HEK293 (cell line): ENCODE data around the gene NUAK1.
A peak's percentile ranks its signal among the peaks of the same experiment; 100 is the strongest.

ENCODE experiments used
- BCL11A ChIP-seq: fragments of 450-650 bp; formaldehyde crosslinking; IDR thresholded peaks from 2 replicates; pipeline ENCODE4 v1.5.1; 2016; ENCODE audit warnings: low read depth, missing biosample characterization, missing genetic modification characterization
- GLIS1 ChIP-seq: fragments of 450-650 bp; formaldehyde crosslinking; IDR thresholded peaks from 2 replicates; pipeline ENCODE4 v1.5.1; 2016; ENCODE audit warnings: missing biosample characterization, missing genetic modification characterization
- GLIS2 ChIP-seq: fragments of 450-650 bp; formaldehyde crosslinking; IDR thresholded peaks from 2 replicates; pipeline ENCODE4 v1.5.1; 2016; ENCODE audit warnings: missing biosample characterization, missing genetic modification characterization
- HOXC10 ChIP-seq: sonication (generic); formaldehyde crosslinking; IDR thresholded peaks from 2 replicates; pipeline ENCODE4 v1.8.1; 2023; ENCODE audit warnings: mild to moderate bottlenecking, missing genetic modification reagents
- RBAK ChIP-seq: fragments of 450-650 bp; formaldehyde crosslinking; IDR thresholded peaks from 2 replicates; pipeline ENCODE4 v1.5.1; 2016; ENCODE audit warnings: missing biosample characterization, missing genetic modification characterization
- SETDB1 ChIP-seq: IDR thresholded peaks from one replicate; pipeline ENCODE4 v1.6.1; 2017; ENCODE audit warnings: mild to moderate bottlenecking, low read length, moderate library complexity, mixed read lengths; ENCODE audit not compliant: insufficient read length
- SP7 ChIP-seq: fragments of 450-650 bp; formaldehyde crosslinking; IDR thresholded peaks from 2 replicates; pipeline ENCODE4 v1.5.1; 2016; ENCODE audit warnings: missing biosample characterization, missing genetic modification characterization
- TRIM28 ChIP-seq: IDR thresholded peaks from 2 replicates; pipeline ENCODE4 v1.6.1; 2011; ENCODE audit warnings: low read length, control low read depth, borderline replicate concordance
- ZBTB17 ChIP-seq: fragments of 450-650 bp; formaldehyde crosslinking; IDR thresholded peaks from 2 replicates; pipeline ENCODE4 v1.5.1; 2016; ENCODE audit warnings: missing biosample characterization, missing genetic modification characterization
- ZBTB48 ChIP-seq: fragments of 450-650 bp; formaldehyde crosslinking; IDR thresholded peaks from 2 replicates; pipeline ENCODE4 v1.5.1; 2016; ENCODE audit warnings: missing biosample characterization, missing genetic modification characterization
- ZEB2 ChIP-seq: fragments of 450-650 bp; formaldehyde crosslinking; IDR thresholded peaks from 2 replicates; pipeline ENCODE4 v1.5.1; 2016; ENCODE audit warnings: missing biosample characterization, missing genetic modification characterization
- ZFHX2 ChIP-seq: fragments of 450-650 bp; formaldehyde crosslinking; conservative IDR thresholded peaks from 2 replicates; pipeline ENCODE4 v1.5.1; 2016; ENCODE audit warnings: missing biosample characterization, missing genetic modification characterization
- ZFP69B ChIP-seq: fragments of 450-650 bp; formaldehyde crosslinking; IDR thresholded peaks from 2 replicates; pipeline ENCODE4 v1.5.1; 2016; ENCODE audit warnings: missing biosample characterization, missing genetic modification characterization
- ZNF140 ChIP-seq: fragments of 450-650 bp; formaldehyde crosslinking; IDR thresholded peaks from 2 replicates; pipeline ENCODE4 v1.5.1; 2016; ENCODE audit warnings: missing biosample characterization, missing genetic modification characterization
- ZNF146 ChIP-seq: fragments of 450-650 bp; formaldehyde crosslinking; IDR thresholded peaks from 2 replicates; pipeline ENCODE4 v1.5.1; 2016; ENCODE audit warnings: missing biosample characterization, missing genetic modification characterization
- ZNF157 ChIP-seq: fragments of 450-650 bp; formaldehyde crosslinking; IDR thresholded peaks from 2 replicates; pipeline ENCODE4 v1.5.1; 2016; ENCODE audit warnings: missing biosample characterization, missing genetic modification characterization
- ZNF214 ChIP-seq: fragments of 450-650 bp; formaldehyde crosslinking; IDR thresholded peaks from 2 replicates; pipeline ENCODE4 v1.5.1; 2017; ENCODE audit warnings: missing biosample characterization, mild to moderate bottlenecking, missing genetic modification characterization, borderline replicate concordance
- ZNF221 ChIP-seq: fragments of 450-650 bp; formaldehyde crosslinking; IDR thresholded peaks from 2 replicates; pipeline ENCODE4 v1.5.1; 2017; ENCODE audit warnings: missing biosample characterization, missing genetic modification characterization, borderline replicate concordance
- ZNF266 ChIP-seq: fragments of 450-650 bp; formaldehyde crosslinking; IDR thresholded peaks from 2 replicates; pipeline ENCODE4 v1.5.1; 2016; ENCODE audit warnings: missing biosample characterization, missing genetic modification characterization, low read depth
- ZNF350 ChIP-seq: fragments of 450-650 bp; formaldehyde crosslinking; IDR thresholded peaks from 2 replicates; pipeline ENCODE4 v1.5.0; 2017; ENCODE audit warnings: missing biosample characterization, mild to moderate bottlenecking, missing genetic modification characterization
- ZNF354C ChIP-seq: fragments of 450-650 bp; formaldehyde crosslinking; IDR thresholded peaks from 2 replicates; pipeline ENCODE4 v1.5.1; 2016; ENCODE audit warnings: missing biosample characterization, missing genetic modification characterization, low read depth, borderline replicate concordance
- ZNF37A ChIP-seq: fragments of 450-650 bp; IDR thresholded peaks from 2 replicates; pipeline ENCODE4 v1.5.1; 2018; ENCODE audit warnings: missing biosample characterization, missing genetic modification characterization
- ZNF423 ChIP-seq: fragments of 450-650 bp; formaldehyde crosslinking; IDR thresholded peaks from 2 replicates; pipeline ENCODE4 v1.5.1; 2016; ENCODE audit warnings: missing biosample characterization, missing genetic modification characterization
- ZNF624 ChIP-seq: fragments of 450-650 bp; formaldehyde crosslinking; IDR thresholded peaks from 2 replicates; pipeline ENCODE4 v1.5.1; 2017; ENCODE audit warnings: missing biosample characterization, missing genetic modification characterization
- ZNF677 ChIP-seq: fragments of 450-650 bp; IDR thresholded peaks from 2 replicates; pipeline ENCODE4 v1.5.0; 2018; ENCODE audit warnings: missing biosample characterization, mild to moderate bottlenecking, missing genetic modification characterization, moderate library complexity
- ZNF747 ChIP-seq: fragments of 450-650 bp; formaldehyde crosslinking; IDR thresholded peaks from 2 replicates; pipeline ENCODE4 v1.5.1; 2016; ENCODE audit warnings: missing biosample characterization, missing genetic modification characterization
- ZNF777 ChIP-seq: fragments of 450-650 bp; formaldehyde crosslinking; IDR thresholded peaks from 2 replicates; pipeline ENCODE4 v1.5.1; 2017; ENCODE audit warnings: missing biosample characterization, missing genetic modification characterization, borderline replicate concordance
- ZNF785 ChIP-seq: fragments of 450-650 bp; formaldehyde crosslinking; IDR thresholded peaks from 2 replicates; pipeline ENCODE4 v1.5.1; 2016; ENCODE audit warnings: missing biosample characterization, missing genetic modification characterization
- ZNF837 ChIP-seq: fragments of 450-650 bp; formaldehyde crosslinking; IDR thresholded peaks from 2 replicates; pipeline ENCODE4 v1.5.1; 2016; ENCODE audit warnings: missing biosample characterization, missing genetic modification characterization
- TF ChIP-seq, protein P1 (sequence below): fragments of 450-650 bp; formaldehyde crosslinking; IDR thresholded peaks from 2 replicates; pipeline ENCODE4 v1.5.1; 2016; ENCODE audit warnings: missing biosample characterization, missing genetic modification characterization
- TF ChIP-seq, protein P2 (sequence below): fragments of 450-650 bp; formaldehyde crosslinking; conservative IDR thresholded peaks from 2 replicates; pipeline ENCODE4 v1.5.1; 2016; ENCODE audit warnings: low read depth, missing biosample characterization, missing genetic modification characterization
- TF ChIP-seq, protein P3 (sequence below): fragments of 450-650 bp; formaldehyde crosslinking; IDR thresholded peaks from 2 replicates; pipeline ENCODE4 v1.5.1; 2017; ENCODE audit warnings: missing biosample characterization, missing genetic modification characterization
- TF ChIP-seq, protein P4 (sequence below): fragments of 450-650 bp; formaldehyde crosslinking; IDR thresholded peaks from 2 replicates; pipeline ENCODE4 v1.5.1; 2017; ENCODE audit warnings: missing biosample characterization, mild to moderate bottlenecking, missing genetic modification characterization, moderate library complexity

NUAK1 gene

DNA sequence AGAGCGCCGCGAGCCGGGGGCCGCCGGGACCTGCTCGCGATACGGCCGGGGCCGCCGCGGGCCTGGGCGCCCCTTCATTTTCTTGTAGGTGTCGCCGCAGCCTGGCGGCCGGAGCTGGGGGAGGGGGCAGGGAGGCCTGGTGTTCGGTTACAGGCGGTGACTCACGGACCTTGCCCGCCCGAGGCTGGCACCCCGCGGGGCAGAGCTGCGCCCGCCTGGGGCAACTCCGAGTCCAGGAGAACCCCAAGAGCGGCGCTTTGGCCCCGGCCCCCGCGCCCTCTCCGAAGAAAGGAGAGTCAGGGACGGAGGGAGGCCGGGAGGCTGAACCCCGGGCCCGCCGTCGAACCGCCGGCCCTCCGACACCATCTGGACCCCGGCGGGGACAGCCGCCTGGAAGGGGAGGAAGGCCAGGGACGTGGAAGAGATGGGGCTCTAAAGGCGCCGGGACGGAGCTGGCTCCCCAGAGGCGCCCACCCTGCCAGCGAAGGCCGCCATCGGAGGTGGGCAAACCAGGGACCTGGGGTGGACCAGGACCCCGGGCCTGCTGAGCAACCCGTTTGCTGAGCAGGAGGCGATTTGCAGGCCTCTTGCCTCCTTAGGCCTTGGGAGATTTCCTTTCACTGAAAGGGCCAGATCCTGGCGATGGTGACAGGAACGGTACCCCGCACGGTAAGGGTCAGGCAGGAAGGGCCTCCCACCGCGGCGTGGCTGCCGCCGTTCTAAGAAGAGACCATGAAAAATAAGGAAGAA, 843 bp upstream of the NUAK1 start (continued):
- TF ChIP-seq, protein P1, sequence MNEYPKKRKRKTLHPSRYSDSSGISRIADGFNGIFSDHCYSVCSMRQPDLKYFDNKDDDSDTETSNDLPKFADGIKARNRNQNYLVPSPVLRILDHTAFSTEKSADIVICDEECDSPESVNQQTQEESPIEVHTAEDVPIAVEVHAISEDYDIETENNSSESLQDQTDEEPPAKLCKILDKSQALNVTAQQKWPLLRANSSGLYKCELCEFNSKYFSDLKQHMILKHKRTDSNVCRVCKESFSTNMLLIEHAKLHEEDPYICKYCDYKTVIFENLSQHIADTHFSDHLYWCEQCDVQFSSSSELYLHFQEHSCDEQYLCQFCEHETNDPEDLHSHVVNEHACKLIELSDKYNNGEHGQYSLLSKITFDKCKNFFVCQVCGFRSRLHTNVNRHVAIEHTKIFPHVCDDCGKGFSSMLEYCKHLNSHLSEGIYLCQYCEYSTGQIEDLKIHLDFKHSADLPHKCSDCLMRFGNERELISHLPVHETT (tag by site-specific recombination): 0 out of 2 replicates have a peak, but pooled peaks have one; percentile 56
- TF ChIP-seq SETDB1 (no peak), BCL11A (tag by site-specific recombination) (peak; percentile 53; the same call in 1 of the 2 replicates), ZNF266 (no peak), ZBTB17 (tag by site-specific recombination) (peak; percentile 31; the same call in 1 of the 2 replicates), ZFHX2 (tag by site-specific recombination) (0 out of 2 replicates have a peak, but pooled peaks have one; percentile 23), ZNF423 (tag by site-specific recombination) (peak; percentile 62), ZNF837 (tag by site-specific recombination) (no peak), ZNF146 (tag by site-specific recombination) (no peak), ZNF354C (tag by site-specific recombination) (no peak), ZNF214 (tag by site-specific recombination) (no peak), ZFP69B (tag by site-specific recombination) (peak; percentile 53), GLIS2 (tag by site-specific recombination) (peak; percentile 92), TRIM28 (no peak), ZNF221 (no peak), GLIS1 (tag by site-specific recombination) (peak; percentile 77), ZNF140 (tag by site-specific recombination) (no peak), ZNF777 (tag by site-specific recombination) (peak; percentile 32; the same call in 1 of the 2 replicates), ZBTB48 (tag by site-specific recombination) (0 out of 2 replicates have a peak, but pooled peaks have one; percentile 16), ZNF785 (tag by site-specific recombination) (no peak), ZNF350 (tag by site-specific recombination) (no peak), ZEB2 (tag by site-specific recombination) (peak; percentile 86), ZNF677 (tag by site-specific recombination) (no peak), HOXC10 (CRISPR knock-in tag) (no peak), ZNF157 (tag by site-specific recombination) (no peak), ZNF37A (tag by site-specific recombination) (no peak), RBAK (tag by site-specific recombination) (no peak), ZNF624 (tag by site-specific recombination) (no peak), SP7 (tag by site-specific recombination) (peak; percentile 77), ZNF747 (tag by site-specific recombination) (no peak)
- TF ChIP-seq, protein P2, sequence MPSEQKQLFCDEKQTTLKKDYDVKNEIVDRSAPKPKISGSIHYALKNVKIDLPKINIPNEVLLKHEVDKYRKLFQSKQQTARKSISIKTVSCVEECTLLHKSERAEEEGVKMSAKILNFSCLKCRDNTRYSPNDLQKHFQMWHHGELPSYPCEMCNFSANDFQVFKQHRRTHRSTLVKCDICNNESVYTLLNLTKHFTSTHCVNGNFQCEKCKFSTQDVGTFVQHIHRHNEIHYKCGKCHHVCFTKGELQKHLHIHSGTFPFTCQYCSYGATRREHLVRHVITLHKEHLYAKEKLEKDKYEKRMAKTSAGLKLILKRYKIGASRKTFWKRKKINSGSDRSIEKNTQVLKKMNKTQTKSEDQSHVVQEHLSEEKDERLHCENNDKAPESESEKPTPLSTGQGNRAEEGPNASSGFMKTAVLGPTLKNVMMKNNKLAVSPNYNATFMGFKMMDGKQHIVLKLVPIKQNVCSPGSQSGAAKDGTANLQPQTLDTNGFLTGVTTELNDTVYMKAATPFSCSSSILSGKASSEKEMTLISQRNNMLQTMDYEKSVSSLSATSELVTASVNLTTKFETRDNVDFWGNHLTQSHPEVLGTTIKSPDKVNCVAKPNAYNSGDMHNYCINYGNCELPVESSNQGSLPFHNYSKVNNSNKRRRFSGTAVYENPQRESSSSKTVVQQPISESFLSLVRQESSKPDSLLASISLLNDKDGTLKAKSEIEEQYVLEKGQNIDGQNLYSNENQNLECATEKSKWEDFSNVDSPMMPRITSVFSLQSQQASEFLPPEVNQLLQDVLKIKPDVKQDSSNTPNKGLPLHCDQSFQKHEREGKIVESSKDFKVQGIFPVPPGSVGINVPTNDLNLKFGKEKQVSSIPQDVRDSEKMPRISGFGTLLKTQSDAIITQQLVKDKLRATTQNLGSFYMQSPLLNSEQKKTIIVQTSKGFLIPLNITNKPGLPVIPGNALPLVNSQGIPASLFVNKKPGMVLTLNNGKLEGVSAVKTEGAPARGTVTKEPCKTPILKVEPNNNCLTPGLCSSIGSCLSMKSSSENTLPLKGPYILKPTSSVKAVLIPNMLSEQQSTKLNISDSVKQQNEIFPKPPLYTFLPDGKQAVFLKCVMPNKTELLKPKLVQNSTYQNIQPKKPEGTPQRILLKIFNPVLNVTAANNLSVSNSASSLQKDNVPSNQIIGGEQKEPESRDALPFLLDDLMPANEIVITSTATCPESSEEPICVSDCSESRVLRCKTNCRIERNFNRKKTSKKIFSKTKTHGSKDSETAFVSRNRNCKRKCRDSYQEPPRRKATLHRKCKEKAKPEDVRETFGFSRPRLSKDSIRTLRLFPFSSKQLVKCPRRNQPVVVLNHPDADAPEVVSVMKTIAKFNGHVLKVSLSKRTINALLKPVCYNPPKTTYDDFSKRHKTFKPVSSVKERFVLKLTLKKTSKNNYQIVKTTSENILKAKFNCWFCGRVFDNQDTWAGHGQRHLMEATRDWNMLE (tag by site-specific recombination): no peak; the same call in 1 of the 2 replicates
- TF ChIP-seq, protein P3, sequence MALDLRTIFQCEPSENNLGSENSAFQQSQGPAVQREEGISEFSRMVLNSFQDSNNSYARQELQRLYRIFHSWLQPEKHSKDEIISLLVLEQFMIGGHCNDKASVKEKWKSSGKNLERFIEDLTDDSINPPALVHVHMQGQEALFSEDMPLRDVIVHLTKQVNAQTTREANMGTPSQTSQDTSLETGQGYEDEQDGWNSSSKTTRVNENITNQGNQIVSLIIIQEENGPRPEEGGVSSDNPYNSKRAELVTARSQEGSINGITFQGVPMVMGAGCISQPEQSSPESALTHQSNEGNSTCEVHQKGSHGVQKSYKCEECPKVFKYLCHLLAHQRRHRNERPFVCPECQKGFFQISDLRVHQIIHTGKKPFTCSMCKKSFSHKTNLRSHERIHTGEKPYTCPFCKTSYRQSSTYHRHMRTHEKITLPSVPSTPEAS (tag by site-specific recombination): no peak
- TF ChIP-seq, protein P4, sequence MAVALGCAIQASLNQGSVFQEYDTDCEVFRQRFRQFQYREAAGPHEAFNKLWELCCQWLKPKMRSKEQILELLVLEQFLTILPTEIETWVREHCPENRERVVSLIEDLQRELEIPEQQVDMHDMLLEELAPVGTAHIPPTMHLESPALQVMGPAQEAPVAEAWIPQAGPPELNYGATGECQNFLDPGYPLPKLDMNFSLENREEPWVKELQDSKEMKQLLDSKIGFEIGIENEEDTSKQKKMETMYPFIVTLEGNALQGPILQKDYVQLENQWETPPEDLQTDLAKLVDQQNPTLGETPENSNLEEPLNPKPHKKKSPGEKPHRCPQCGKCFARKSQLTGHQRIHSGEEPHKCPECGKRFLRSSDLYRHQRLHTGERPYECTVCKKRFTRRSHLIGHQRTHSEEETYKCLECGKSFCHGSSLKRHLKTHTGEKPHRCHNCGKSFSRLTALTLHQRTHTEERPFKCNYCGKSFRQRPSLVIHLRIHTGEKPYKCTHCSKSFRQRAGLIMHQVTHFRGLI: no peak
